GM10266 (cell line): ENCODE data around the gene HIVEP3.
A peak's percentile ranks its signal among the peaks of the same experiment; 100 is the strongest.

Source experiments
- DNase-seq: peaks from one replicate; pipeline ENCODE4 v3.0.0; 2012; ENCODE audit errors: extremely low spot score
- CTCF ChIP-seq: IDR thresholded peaks from 2 replicates; pipeline ENCODE4 v1.5.1; 2012; ENCODE audit warnings: mild to moderate bottlenecking, low read depth; ENCODE audit not compliant: control insufficient read depth, insufficient read depth; ENCODE audit errors: missing control alignments

Gene HIVEP3

DNA sequence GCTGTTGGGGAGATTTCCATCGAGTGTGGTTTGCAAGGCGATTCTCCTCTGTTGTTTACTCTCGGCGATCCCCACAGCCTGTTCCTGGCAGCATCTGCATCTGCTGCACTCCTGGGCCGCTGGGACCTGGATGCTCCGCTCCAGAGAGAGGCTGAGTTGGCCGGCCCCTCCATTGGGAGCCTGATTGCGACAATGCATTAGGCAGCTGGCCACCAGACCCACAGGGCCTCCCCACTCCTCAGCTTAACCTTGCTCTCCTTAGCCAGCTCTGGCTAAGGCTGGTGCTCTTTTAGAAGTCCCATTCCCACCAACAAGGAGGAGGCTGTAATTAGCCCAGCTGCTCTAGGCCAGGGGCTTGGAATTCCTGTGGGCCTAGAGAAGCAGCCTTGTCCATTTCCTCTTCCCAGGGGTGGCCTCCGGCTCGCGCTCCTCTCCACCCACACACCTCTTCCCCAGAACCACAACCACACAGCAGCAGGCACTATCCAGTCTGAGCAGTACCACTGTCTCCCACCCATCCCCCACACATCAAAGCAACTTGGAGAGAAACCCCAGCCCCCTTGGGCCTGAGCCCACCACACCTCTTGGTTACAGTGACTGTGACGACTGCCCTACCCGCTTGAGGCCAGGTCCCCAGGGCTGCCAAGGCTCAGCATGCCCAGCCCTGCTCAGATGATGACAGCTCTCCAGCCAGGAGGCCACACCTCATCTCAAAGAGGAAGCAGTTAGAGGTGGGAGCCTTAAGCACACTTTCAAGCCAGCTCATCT is 240.4 kb downstream of the HIVEP3 start:
- DNase-seq = peak; percentile 51
- TF ChIP-seq CTCF = no peak

DNA sequence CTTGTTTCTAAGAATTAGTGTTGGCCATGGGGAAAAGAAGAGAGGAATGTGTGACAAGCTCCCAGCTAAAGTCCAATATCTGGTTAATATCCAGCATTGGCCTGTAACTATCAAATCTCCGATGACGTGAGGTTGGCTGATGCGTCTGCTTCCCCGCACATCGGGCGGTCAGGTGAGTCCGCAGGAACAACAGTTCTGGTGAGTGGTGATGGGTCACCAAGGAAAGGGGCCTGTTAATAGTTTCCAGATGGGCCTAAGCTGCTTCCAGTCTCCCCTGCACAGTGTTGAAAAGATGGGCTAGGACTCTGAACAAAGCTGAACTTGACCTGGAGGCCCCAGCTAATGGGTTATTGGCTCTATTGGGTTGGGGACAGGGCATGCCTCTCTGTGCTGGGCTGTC is 241.1 kb downstream of the HIVEP3 start:
- no peak for DNase-seq
- TF ChIP-seq CTCF = no peak

DNA sequence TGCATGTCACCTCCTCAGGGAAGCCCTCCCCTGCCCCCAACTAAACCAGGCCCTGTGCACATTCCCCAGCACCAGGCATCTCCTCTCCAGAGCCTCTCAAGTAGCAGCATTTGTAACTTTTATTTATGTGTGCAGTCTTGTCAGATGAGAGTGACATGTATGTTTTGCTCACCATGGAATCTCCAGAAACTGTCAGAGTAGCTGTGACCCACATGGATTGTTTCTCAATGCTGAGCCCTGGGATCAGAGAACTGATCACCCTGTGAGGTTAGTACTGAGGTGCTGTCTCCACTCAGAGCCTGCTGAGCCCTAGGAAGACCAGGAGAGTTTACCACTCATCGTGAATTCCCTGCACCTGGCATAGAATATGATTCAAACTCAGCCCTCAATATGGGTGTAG is 243.3 kb downstream of the HIVEP3 start:
- DNase-seq = no peak
- TF ChIP-seq CTCF = no peak

GRCh38 chr1:41674522-41674921 is 244.2 kb downstream of the HIVEP3 start:
- DNase-seq = no peak
- no peak for TF ChIP-seq CTCF

DNA sequence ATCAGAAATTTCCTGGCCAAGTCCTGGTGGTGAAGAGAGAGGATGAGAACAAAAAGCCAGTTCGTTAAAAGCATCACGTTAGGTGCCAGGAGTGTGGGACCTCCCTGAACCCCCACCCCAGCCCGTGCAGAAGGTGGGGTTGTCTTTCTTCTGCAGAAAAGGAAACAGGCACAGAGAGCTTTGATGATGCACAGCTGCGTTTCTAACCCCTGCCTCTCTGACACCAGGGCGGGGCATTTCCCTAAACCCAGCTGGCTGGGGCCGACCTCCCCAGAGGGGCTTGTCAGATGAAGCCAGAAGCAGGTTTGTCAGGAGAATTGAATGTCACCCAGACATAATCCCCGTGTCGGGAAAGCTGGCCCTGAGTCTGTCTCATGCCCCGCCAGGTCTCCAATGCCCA is 244.9 kb downstream of the HIVEP3 start:
- no peak for DNase-seq

DNA sequence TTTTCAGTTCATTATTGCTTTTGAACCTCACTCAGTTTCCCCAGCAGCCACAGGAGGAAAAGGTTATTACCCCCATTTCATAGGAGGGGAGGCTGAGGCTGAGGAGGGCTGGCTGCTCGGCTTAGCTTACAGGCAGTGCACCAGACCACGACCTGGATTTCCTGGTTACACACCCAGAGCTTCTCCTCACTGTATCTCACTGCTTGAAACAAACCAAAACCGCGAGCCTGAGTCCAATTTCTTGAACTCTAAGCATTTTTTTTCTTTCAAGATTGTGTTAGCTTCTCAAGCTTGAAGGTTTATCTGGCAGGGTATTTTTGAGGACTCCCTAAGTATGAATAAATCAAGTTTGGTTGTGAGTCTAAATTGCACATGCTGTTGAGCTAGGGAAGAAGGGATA is 245.3 kb downstream of the HIVEP3 start:
- no peak for TF ChIP-seq CTCF
- DNase-seq = peak; percentile 59

More for the DNA sequence above, 244.9 kb downstream of the HIVEP3 start:
- TF ChIP-seq CTCF = no peak

- DNase-seq = no peak
- TF ChIP-seq CTCF = no peak
Measured at GRCh38 chr1:41672641-41673361, 245.9 kb downstream of the HIVEP3 start.
